Measurements from ENCODE around the gene NCAPD2. TPM values are rescaled to one million over a fixed set of nuclear protein-coding genes. Genes with fewer than 3 reads are reported as not detected.
"Not testable (repeated sequence)": the region's sequence is repeated elsewhere in the genome, so short reads cannot be mapped to it uniquely, and the experiment has no call there.

The NCAPD2 gene
- total RNA-seq, 1 donor from 2014 or later: 113 TPM

DNA sequence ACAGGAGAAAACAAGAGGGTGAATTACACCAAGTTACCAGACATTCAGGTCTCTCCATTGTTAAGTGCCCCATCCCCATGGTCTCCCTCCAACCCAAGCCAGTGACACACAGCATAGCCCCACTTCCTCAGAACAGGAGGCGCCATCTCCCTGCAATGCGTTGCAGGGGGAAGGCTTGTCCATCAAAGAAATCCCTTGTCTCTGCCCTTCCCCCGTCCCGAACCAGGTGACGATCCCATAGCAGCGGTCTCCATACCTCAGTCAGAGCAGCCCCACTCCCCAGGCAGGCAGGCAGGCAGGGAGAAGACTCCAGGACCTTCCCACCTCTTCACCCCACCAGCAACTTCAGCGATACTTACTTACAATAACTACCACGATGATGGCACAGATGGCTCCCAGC, 29.4 kb upstream of the NCAPD2 start:
- Histone ChIP-seq H3K79me2 (ENCODE audit: low read depth) (peaks cover 12% of the 10 kb centered on the region), H4K20me1 (ENCODE audit: low read depth) (no peaks in the 10 kb centered on the region), H3K9me3 (ENCODE audit: low read depth) (no peaks in the 10 kb centered on the region), H3K4me3 (no peak overlapping the region), H3K9ac (no peak overlapping the region), H3K27me3 (no peaks in the 10 kb centered on the region), H2AFZ (replicated peaks) (no peak overlapping the region), H3F3A (ENCODE audit: low read depth) (peaks cover 7% of the 10 kb centered on the region), H3K36me3 (no peaks in the 10 kb centered on the region), H3K4me1 (peaks cover 7% of the 10 kb centered on the region), H3K4me2 (no peak overlapping the region), H3K27ac (no peak overlapping the region)
- no peak for DNase-seq (ENCODE audit: low spot score)
- H3K27me3 Mint-ChIP-seq (ENCODE audit: insufficient read depth, low read depth): peaks cover 2% of the 10 kb centered on the region
- no peaks in the 10 kb centered on the region for H3K9me3 Mint-ChIP-seq
- H3K27ac Mint-ChIP-seq: peak overlapping the region; percentile 16
- no peak overlapping the region for H3K4me3 Mint-ChIP-seq
- peaks cover 13% of the 10 kb centered on the region for H3K4me1 Mint-ChIP-seq
- peaks cover 11% of the 10 kb centered on the region for H3K36me3 Mint-ChIP-seq
- TF ChIP-seq, protein P1, sequence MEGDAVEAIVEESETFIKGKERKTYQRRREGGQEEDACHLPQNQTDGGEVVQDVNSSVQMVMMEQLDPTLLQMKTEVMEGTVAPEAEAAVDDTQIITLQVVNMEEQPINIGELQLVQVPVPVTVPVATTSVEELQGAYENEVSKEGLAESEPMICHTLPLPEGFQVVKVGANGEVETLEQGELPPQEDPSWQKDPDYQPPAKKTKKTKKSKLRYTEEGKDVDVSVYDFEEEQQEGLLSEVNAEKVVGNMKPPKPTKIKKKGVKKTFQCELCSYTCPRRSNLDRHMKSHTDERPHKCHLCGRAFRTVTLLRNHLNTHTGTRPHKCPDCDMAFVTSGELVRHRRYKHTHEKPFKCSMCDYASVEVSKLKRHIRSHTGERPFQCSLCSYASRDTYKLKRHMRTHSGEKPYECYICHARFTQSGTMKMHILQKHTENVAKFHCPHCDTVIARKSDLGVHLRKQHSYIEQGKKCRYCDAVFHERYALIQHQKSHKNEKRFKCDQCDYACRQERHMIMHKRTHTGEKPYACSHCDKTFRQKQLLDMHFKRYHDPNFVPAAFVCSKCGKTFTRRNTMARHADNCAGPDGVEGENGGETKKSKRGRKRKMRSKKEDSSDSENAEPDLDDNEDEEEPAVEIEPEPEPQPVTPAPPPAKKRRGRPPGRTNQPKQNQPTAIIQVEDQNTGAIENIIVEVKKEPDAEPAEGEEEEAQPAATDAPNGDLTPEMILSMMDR (IDR thresholded peaks at IDR 0.05): no peak
- TF ChIP-seq EZH2 (IDR thresholded peaks at IDR 0.05) (no peak), EZH2phosphoT487 (IDR thresholded peaks at IDR 0.05) (no peak)

DNA sequence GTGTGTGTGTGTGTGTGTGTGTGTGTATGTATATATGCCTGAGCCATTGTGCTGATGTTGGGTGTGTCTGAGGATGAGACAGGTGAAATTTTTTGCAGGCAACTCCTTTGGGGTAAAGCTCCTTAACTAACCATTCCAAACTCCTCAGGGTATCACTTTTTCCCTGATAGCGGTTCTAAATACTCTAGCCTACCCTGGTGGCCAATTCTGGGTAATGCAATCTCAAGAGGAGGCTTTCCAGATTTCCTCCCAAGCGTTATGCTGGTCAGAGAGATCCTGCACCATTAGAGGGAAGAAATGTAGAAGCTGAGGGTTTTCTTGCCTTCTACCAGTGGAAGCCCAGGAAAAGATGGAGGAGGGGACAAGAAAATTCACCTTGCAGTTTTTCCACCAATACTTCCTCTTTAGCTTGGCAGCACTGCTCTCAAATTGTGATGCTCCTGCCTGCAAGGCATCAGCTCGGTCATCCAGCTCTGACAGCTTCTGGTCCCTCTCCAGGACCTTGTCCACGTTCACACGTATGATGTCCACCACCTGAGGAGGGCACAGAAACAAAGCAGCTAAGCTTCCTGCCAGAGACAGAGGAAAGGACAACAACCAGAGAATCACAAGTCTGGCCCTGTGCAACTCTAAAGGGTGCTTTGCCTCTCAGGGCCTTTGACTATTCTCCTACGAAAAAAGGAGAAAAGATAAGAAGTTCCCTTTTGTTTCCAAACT, 28.3 kb upstream of the NCAPD2 start:
- peak; percentile 82 for DNase-seq (ENCODE audit: low spot score)
- peaks cover 18% of the 10 kb centered on the region for H3K4me1 Mint-ChIP-seq
- Histone ChIP-seq H3K79me2 (ENCODE audit: low read depth) (peaks cover 18% of the 10 kb centered on the region), H3K27ac (no peak overlapping the region), H3K27me3 (no peaks in the 10 kb centered on the region), H4K20me1 (ENCODE audit: low read depth) (no peaks in the 10 kb centered on the region), H2AFZ (replicated peaks) (no peak overlapping the region), H3K9ac (no peak overlapping the region), H3K4me3 (no peak overlapping the region), H3K4me1 (peaks cover 8% of the 10 kb centered on the region), H3F3A (ENCODE audit: low read depth) (peaks cover 7% of the 10 kb centered on the region), H3K36me3 (no peaks in the 10 kb centered on the region), H3K4me2 (no peak overlapping the region), H3K9me3 (ENCODE audit: low read depth) (no peaks in the 10 kb centered on the region)
- no peaks in the 10 kb centered on the region for H3K9me3 Mint-ChIP-seq
- no peak overlapping the region for H3K27ac Mint-ChIP-seq
- TF ChIP-seq EZH2 (IDR thresholded peaks at IDR 0.05) (no peak), EZH2phosphoT487 (IDR thresholded peaks at IDR 0.05) (no peak)
- TF ChIP-seq, protein P1 (IDR thresholded peaks at IDR 0.05): peak; percentile 83
- peaks cover 3% of the 10 kb centered on the region for H3K27me3 Mint-ChIP-seq (ENCODE audit: insufficient read depth, low read depth)
- H3K36me3 Mint-ChIP-seq: peaks cover 11% of the 10 kb centered on the region
- H3K4me3 Mint-ChIP-seq: no peak overlapping the region

DNA sequence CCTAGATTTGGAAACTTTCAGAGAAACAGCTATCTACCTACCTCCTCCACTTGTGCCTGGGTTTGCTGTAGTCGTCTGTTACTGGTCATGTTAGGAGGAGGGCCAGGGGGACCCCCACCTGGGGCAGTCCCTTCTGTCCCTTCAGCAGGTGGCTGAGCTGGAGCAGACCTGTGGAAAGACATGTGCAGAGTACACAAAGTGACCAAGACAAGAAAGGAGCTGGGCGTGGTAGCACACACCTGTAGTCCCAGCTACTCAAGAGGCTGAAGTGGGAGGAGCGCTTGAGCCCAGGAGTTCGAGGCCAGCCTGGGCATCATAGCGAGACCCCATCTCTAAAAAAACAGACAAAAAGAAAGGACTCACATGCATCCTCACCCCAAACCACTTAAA, 27.7 kb upstream of the NCAPD2 start:
- Histone ChIP-seq H3K79me2 (ENCODE audit: low read depth) (peaks cover 18% of the 10 kb centered on the region), H3K27me3 (no peaks in the 10 kb centered on the region), H3K4me2 (no peak overlapping the region), H3K9me3 (ENCODE audit: low read depth) (no peaks in the 10 kb centered on the region), H2AFZ (replicated peaks) (no peak overlapping the region), H3K36me3 (no peaks in the 10 kb centered on the region), H3F3A (ENCODE audit: low read depth) (peaks cover 13% of the 10 kb centered on the region), H3K27ac (no peak overlapping the region), H3K4me1 (peaks cover 9% of the 10 kb centered on the region), H3K4me3 (no peak overlapping the region), H3K9ac (no peak overlapping the region), H4K20me1 (ENCODE audit: low read depth) (no peaks in the 10 kb centered on the region)
- no peak for DNase-seq (ENCODE audit: low spot score)
- H3K9me3 Mint-ChIP-seq: no peaks in the 10 kb centered on the region
- TF ChIP-seq EZH2 (IDR thresholded peaks at IDR 0.05) (no peak), EZH2phosphoT487 (IDR thresholded peaks at IDR 0.05) (no peak)
- TF ChIP-seq, protein P1 (IDR thresholded peaks at IDR 0.05): no peak
- H3K27me3 Mint-ChIP-seq (ENCODE audit: insufficient read depth, low read depth): peaks cover 3% of the 10 kb centered on the region
- H3K4me3 Mint-ChIP-seq: no peak overlapping the region
- H3K4me1 Mint-ChIP-seq: peaks cover 21% of the 10 kb centered on the region
- H3K36me3 Mint-ChIP-seq: peaks cover 11% of the 10 kb centered on the region
- H3K27ac Mint-ChIP-seq: no peak overlapping the region

DNA sequence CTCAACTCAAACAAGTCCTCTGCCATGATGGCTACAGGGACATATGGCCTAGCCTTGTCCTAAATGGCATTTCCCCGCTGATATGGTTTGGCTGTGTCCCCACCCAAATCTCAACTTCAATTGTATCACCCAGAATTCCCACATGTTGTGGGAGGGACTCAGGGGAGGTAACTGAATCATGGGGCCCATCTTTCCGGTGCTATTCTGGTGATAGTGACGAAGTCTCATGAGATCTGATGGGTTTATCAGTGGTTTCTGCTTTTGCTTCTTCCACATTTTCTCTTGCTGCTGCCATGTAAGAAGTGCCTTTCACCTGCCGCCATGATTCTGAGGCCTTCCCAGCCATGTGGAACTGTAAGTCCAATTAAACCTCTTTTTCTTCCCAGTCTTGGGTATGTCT, 27.2 kb upstream of the NCAPD2 start:
- not testable (repeated sequence) for H3K27me3 Mint-ChIP-seq (ENCODE audit: insufficient read depth, low read depth); H3K9me3 ChIP-seq (ENCODE audit: low read depth); H3K4me3 ChIP-seq; H2AFZ ChIP-seq (replicated peaks); H3K27ac Mint-ChIP-seq; H3K4me2 ChIP-seq; H3K9me3 Mint-ChIP-seq; H3K27ac ChIP-seq; H3K9ac ChIP-seq; H3K27me3 ChIP-seq; H3K36me3 ChIP-seq; DNase-seq (ENCODE audit: low spot score); H3K4me3 Mint-ChIP-seq; H4K20me1 ChIP-seq (ENCODE audit: low read depth)
- peaks cover 18% of the 10 kb centered on the region for H3K79me2 ChIP-seq (ENCODE audit: low read depth)
- Mint-ChIP-seq H3K36me3 (peaks cover 11% of the 10 kb centered on the region), H3K4me1 (peaks cover 24% of the 10 kb centered on the region)
- peaks cover 12% of the 10 kb centered on the region for H3K4me1 ChIP-seq
- peaks cover 18% of the 10 kb centered on the region for H3F3A ChIP-seq (ENCODE audit: low read depth)

DNA sequence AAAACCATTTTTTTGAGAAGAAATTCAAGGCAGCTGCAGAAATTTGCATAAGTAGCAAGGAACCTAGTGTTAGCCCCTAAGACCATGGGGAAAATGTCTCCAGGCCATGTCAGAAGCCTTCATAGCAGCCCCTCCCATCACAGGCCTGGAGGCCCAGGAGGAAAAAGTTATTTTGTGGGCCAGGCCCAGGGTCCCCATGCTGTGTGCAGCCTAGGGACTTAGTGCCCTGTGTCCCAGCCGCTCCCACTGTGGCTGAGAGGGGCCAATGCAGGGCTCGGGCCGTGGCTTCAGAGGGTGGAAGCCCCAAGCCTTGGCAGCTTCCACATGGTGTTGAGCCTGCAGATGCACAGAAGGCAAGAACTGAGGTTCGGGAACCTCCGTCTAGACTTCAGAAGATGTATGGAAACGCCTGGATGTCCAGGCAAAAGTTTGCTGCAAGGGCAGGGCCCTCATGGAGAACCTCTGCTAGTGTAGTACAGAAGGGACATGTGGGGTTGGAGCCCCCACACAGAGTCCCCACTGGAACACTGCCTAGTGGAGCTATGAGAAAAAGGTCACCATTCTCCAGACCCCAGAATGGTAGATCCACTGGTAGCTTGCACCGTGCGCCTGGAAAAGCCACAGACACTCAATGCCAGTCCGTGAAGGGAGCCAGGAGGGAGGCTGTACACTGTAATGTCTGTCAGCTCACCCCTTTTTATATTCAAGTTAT, 26.2 kb upstream of the NCAPD2 start:
- Histone ChIP-seq H3K4me1 (peaks cover 12% of the 10 kb centered on the region), H3F3A (ENCODE audit: low read depth) (peaks cover 23% of the 10 kb centered on the region), H3K79me2 (ENCODE audit: low read depth) (peaks cover 18% of the 10 kb centered on the region)
- H3K36me3 ChIP-seq; H3K36me3 Mint-ChIP-seq; DNase-seq (ENCODE audit: low spot score); H4K20me1 ChIP-seq (ENCODE audit: low read depth); H3K27ac ChIP-seq; H3K27ac Mint-ChIP-seq; H3K9me3 ChIP-seq (ENCODE audit: low read depth); H3K9ac ChIP-seq; H3K4me2 ChIP-seq; H2AFZ ChIP-seq (replicated peaks); H3K9me3 Mint-ChIP-seq; H3K27me3 ChIP-seq; H3K27me3 Mint-ChIP-seq (ENCODE audit: insufficient read depth, low read depth); H3K4me3 ChIP-seq: not testable (repeated sequence)
- Mint-ChIP-seq H3K4me1 (peaks cover 24% of the 10 kb centered on the region), H3K4me3 (peak overlapping the region; percentile 56)

All from neural progenitor cell (in vitro differentiated cells).